HG03159 (cell line): Measurements from ENCODE around the gene BTF3L4.
A peak's percentile ranks its signal among the peaks of the same experiment; 100 is the strongest.
"Not testable (repeated sequence)": the region's sequence is repeated elsewhere in the genome, so short reads cannot be mapped to it uniquely, and the experiment has no call there.

Experiments
- ATAC-seq: cut with Tn5 transposase; IDR thresholded peaks from one replicate; pipeline ENCODE4 v1.9.1; 2021; ENCODE audit warnings: mild to moderate bottlenecking, moderate library complexity; ENCODE audit not compliant: unreplicated experiment

BTF3L4 gene

DNA sequence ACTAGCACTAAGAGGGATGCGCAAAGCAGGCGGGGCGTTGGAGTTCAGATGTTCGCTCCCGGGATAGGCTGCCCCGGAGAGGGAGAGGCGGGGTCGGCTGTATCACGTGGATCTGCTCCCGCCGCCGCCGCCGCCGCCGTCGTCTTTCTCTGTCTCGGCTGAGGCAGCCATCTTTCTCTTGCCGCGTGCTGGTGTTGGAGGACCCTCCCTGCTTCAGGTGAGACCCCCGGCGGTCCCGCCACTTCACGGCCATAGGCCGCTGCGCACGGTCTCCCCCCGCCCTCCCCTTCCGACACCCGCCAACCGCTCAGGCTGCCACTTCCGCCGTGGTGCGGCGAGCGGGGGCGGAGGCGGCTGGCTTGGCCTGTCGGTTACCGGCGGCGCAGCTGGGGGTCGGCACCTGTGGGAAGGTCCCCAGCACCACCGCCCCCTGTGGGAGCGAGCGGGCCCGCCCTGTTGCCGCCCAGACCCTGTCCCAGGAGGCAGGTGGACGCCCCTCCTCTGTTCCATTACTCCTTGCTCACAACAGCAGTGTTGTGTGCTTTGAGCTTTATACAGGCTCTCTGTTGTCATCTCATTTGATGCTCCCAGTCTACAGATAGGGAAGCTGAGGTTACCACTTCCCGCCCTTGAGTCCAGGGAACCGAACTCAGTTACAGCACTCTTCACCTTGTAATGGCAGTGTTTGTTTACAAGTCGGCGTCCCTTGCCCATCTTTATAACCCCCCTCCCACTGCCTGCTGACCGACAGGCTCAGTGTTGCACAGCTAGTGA lies at the start of gene BTF3L4:
Gene BTF3L4, plus strand, starts transcription at position 133 of the 774 bp plus-strand sequence. CDS start 3,553 bp downstream, outside the sequence.
- ATAC-seq: peak; percentile 80

DNA sequence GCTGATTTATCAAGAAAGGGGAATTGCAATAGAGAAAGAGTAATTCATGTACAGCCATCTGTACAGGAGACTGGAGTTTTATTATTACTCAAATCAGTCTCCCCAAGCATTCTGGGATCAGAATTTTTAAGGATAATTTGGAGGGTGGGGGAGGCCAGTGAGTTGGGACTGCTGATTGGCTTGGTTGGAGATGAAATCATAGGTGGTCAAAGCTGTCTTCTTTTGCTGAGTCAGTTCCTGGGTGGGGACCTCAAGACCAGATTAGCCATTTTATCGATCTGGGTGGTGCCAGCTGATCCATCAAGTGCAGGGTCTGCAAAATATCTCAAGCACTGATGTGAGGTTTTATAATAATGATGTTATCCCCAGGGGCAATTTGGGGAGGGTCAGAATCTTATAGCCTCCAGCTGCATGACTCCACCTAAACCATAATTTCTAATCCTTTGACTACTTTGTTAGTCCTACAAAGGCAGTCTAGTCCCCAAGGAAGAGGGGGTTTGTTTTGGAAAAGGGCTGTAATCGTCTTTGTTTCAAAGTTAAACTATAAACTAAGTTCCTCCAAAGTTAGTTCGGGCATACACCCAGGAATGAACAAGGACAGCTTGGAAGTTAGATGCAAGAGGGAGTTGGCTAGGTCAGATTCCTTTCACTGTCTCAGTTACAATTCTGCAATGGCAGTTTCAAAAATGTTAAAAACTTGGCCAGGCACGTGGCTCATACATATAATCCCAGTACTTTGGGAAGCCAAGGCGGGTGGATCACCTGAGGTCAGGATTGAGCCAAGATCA lies 48.7 kb upstream of the BTF3L4 start:
- ATAC-seq: no peak

DNA sequence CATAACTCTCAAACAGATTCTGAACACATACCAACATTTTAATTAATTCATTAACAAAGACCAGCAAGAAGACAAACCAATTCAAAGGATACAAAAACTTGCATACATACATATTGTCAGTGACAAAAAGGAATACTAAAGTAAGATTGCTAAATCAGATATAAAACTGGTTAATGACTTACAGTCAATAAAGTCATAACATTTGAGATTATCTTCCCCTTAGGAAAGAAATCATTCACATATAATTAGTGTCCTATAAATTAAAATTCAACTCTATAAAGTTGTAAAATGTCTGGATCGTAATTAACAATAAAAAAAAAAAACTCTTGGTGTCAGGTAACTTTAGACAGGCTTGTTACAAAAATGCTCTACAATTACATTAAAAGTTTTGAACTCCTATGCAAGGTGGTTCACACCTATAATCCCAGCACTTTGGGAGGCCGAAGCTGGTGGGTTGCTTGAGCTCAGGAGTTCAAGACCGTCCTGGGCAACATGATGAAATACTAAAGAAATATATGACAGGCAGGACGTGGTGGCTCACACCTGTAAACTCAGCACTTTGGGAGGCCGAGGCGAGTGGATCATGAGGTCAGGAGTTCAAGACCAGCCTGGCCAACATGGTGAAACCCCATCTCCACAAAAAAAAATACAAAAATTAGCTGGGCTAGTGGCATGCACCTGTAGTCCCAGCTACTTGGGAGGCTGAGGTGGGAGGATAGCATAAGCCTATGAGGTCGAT lies 47.9 kb upstream of the BTF3L4 start:
- no peak for ATAC-seq

DNA sequence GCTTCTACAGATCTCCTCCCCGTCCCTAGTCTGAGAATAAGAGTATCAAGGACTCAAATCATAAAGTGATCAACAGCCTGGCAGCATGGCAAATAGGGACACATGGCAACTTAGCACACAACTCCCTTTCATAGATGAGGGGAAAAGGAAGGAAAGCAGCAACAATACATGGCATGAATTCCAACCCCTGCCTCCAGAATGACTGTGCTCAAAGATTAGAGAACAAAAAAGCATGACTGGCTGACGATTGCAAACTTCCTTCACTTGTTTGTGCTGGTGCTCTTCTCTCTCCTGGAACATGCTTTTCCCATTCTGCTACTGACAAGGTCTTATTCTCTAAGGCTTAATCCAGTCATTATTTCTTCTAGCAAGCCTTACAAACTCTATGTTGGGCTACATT lies 34.0 kb upstream of the BTF3L4 start:
- ATAC-seq: no peak

DNA sequence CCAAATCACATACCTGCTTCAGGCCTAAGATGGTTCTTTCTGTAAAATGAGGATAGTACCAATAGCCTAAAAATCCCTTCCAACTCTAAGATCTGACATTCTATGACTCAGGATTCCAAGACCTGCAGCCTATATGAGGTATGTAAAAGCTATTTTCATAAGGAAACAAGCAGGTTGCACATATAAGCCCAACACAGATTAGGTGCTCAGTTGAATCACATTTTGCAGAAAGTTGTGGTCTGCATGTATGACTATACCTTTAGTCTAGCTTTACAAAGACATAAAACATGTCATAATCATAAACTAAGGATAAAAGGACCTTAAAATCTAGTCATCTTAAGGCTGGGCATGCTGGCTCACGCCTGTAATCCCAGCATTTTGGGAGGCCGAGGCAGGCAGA lies 29.8 kb upstream of the BTF3L4 start:
- no peak for ATAC-seq

DNA sequence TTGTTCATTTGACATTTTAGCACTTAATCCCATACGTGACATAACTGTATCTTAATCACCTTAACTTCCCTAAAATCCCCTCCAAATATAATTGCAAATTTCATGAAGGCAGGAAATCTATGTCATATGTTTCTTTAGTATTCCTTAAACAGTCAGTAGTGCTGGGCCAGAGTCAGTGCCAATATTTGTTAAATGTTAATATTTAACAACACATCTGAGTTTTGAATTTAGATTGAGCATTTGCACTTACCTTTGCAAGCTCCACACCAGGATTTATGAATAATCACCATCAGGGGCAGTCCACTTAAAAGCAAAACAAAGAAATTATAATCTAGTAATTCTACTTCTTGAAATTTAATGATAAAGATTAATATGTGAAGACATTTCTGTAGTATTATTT lies 27.8 kb upstream of the BTF3L4 start:
- ATAC-seq: no peak

DNA sequence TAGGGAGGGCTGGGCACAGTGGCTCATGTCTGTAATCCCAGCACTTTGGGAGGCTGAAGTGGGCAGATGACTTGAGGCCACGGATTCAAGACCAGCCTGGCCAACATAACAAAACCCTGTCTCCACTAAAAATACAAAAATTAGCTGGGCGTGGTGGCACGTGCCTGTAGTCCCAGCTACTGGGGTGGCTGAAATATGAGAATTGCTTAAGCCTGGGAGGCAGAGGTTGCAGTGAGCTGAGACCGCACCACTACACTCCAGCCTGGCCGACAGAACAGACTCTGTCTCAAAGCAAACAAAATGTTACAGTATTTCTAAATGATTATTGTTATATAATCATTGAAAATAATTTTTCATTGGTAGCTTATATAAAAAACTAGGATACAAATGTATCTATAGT lies 27.3 kb upstream of the BTF3L4 start:
- ATAC-seq: not testable (repeated sequence)

DNA sequence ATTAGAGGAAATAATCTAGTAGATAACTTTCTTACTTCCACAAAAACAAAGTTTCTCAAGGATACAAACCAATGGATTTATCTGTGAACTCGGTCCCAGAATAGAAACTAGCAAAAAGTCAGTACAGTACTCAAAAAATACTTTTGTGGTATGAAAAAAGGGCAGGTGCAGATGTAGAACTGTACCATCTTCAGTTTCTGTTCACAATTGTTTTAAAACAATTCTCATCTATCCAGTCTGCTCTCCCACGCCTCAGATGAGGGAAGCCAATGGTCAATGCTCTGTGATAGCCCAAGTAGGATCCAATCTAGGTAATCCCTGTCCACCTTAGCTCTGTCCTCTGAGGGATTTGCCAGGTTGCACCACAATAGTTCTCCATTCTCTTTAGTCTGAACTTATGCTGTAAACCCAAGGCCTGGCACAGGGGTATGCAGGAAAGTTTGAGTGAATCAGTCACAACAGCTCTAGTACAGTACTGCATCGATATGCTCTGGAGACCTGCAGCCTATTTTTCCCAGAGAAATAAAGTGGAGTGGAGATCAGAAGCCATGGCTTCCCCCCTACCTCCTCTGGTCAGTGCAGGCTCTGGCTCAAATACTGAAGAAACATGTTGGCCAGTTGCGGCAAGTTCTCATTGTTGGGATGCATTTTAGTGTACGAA lies 23.8 kb upstream of the BTF3L4 start:
- ATAC-seq: peak; percentile 22

DNA sequence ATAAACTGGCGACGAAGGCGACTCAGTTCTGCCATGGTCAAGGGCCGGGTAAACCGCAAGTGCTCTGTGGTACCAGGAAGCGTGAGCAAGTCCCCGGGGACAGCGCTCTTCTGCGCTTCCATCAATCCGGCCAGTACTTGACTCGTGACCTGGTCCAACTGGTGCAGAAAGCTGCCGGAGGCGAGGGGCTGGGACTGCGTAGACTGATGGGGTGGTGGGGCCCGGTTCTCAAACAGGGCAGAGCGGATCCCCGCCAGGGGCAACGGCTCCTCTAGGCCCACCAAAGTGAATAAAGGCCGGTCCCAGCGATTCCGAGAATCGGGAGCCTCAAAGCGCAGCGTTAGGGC lies 23.3 kb upstream of the BTF3L4 start:
- ATAC-seq: peak; percentile 24

DNA sequence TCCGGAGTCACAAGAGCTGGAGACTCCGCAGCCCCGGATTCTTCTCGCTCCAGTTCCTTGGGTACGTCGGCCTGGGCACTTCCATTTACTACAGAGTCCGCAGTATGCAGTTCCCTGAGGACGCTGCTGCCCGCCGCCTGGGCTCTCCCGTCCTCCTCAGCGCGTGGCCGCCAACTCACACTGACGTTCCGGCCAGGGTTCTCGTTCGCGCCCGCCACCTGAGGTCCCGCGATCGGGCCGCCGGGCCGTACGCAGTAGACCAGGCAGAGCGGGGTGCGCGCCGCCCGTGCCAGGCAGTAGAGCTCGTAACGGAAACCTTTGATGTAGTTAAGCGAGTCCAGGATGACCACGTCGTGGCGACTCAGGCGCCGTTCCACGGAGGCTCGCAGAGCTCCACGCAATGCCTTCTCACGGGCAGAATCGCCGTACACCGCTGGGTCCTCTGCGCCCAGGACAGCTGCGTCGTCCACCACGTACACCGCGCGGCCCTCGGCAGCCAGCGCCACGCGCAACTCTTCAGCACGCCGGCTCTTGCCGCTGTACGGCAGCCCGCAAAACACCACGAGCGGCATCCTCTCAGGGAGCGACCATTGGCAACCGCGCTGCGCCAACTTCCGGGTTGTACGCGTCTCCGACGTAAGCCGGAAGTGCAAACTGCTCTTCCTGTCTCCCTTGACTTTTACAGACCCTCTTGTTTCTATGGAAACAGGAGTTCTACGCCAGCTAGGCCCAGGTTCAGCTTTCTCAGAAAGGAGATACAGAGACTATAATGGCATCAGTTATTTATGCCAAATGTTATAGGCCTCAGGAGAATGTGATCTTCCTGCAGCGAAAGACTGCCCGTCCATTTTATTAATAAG lies 22.7 kb upstream of the BTF3L4 start, which contains the start of gene KTI12:
Gene KTI12, minus strand, starts transcription at position 621 of the 860 bp plus-strand sequence. Its CDS starts 49 bp downstream, at position 572.
- ATAC-seq: peak; percentile 84

DNA sequence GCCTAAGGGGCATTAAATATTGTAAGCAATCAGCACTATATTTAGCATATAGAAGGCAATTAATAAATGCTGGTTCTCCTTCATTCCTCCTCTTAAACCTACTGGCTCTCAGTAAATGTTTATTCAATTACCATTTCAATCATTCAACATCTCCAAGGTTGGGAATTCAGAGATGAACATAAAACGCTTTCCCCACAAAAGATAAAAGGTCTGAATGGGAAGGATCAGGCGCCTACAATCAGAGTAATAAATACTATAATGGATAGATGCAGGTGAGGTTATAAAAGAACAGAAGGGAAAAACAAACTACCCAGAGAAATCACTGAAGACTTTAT lies 22.1 kb upstream of the BTF3L4 start:
- no peak for ATAC-seq

DNA sequence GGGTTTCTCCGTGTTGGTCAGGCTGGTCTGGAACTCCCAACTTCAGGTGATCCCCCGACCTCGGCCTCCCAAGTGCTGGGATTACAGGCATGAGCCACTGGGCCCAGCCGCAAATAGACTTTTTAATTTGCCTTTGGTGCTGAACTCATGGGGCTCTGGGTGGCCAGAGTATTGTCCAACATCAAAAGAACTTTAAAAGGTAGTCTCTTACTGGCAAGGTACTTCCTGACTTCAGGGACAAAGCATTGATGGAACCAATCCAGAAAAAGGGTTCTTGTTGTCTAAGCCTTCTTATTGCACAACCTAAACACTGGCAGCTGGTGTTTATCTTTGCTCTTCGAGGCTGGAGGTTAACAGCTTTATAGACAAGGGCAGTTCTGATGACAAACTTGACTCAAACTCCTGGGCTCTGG lies 18.7 kb upstream of the BTF3L4 start:
- ATAC-seq: no peak

DNA sequence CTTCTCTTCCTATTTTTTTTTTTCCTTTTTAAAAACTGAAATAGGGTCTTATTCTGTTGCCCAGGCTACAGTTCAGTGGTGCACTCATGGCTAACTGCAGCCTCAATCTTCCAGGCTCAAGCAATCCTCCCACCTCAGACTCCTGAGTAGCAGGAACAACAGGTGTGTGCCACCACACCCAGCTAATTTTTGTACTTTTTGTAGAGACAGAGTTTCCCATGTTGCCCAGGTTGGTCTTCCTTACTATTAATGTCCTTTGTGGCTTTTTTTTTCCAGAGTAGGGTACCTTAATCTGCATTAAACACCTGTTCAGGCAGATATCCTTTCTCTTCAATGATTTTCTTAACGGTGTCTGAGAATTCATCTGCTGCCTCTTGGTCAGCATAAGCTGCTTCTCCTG lies 18.2 kb upstream of the BTF3L4 start:
- no peak for ATAC-seq

DNA sequence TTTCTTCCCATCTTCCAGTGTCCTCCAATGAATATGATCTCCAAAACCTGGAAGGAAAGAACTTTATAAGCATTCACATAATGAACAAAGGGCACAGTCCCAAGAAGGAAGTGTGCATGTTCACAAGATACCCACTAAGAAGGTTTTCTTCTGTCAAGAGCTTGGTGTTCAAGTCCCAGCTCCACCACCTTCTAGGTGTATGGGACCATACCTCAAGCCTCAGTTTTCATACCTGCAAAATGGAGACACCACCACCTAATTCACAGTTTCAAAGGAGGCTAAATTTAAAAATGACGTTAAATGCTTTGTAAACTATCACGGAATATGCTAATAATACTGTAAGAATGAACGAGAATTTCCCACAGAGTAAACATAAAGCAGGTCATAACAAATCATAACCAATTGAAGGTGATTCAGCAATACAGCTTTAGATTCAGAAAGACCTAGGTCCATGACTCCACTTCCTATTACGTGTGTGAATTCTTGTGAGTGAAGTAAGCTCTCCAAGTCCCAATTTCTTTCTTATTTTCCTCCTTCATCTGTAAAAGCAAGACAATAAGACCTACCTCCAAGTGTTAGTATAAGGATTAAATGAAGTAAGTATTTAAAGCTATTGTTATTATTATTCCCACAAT lies 14.4 kb upstream of the BTF3L4 start:
- no peak for ATAC-seq

DNA sequence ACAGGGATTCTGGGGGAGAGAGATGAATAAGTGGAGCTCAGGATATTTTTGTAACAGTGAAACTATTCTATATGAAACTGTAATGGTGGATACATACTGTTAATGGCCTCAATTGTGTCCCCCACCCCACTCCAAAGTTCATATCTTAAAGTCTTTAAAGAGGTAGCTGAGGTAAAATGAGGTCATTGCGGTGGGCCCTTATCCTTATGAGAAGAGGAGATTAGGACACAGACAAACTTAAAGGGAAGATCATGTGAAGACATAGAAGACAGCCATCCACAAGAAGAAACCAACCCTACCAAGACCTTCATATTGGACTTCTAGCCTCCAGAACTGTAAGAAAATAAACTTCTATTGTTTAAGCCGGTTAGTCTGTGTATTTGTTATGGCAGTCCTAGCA lies 10.9 kb upstream of the BTF3L4 start:
- ATAC-seq: no peak

DNA sequence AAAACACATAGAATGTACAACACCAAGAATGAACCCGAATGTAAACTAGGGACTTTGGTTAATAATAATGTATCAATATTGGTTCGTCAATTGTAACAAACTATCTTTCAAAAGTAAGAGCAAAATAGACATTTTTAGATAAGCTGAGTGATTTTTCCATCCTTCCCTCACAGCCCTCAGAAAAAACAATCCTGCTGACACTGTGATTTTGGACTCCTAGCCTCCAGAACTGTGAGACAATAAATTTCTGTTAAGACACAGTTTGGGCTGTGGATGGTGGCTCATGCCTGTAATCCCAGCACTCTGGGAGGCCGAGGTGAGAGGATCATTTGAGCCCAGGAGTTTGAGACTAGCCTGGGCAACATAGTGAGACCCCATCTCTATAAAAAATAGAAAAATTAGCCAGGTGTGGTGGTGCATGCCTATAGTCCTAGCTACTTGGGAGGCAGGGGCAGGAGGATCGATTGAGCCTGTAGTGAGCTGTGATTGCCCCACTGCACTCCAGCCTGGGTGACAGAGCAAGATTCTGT lies 10.4 kb upstream of the BTF3L4 start:
- ATAC-seq: not testable (repeated sequence)

DNA sequence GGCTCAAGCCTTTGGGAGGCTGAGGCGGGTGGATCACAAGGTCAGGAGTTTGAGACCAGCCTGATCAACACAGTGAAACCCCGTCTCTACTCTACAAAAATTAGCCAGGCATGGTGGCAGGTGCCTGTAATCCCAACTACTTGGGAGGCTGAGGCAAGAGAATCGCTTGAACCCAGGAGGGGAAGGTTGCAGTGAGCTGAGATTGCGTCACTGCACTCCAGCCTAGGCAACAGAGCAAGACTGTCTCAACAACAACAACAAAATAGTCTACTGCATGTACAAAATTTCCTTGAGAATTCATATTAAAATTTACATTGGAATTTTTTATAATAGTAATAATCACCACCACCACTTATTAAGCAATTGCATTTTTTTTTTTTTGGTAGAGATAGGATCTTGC lies 6.8 kb upstream of the BTF3L4 start:
- ATAC-seq: not testable (repeated sequence)

DNA sequence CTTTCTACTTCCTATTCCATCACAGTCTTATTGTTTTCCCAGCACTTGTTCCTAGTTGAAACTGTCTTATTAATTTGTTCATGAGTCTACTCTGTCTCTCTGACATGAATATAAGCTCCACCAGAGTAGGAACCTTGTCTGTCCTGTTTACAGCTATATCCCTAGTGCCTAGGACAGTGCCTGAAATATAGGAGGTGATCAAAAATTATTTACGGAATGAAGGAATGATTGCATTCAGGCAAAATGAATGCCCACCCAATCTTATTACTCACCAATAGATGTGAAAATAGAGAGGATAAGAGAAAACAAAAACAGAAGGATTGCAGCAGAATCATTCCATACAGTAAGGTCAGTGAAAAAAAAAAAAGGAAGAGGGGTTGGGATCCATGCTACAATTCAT lies 2.2 kb upstream of the BTF3L4 start:
- no peak for ATAC-seq

DNA sequence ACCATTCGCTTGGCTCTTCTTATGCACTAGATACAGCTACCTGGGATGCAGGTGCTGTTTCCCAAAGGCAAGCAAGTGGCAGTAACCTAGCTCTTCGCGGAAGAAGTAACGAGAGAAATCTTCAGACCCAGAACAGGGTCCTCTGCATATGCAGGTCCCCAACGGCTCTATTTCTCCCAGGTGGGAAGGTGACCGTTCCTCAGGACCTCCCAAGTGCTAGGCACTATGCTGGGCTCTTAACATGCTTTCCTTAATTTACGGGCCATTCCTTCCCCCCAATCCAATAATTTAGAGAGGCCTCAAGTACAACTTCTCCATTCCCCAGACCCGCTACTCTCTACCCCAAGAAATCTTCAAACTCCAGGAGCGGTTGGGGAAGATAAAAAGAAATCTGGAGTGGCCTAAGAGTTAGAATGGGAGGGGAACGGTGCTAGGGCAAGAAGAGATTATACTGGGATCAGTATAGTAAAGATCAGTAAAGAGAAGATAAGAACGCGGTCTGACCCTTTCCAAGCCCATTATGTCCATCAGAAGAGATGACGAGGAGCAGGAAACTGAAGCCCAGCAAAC lies 1.5 kb upstream of the BTF3L4 start:
- no peak for ATAC-seq
